HG03060 (cell line): ENCODE measurements around the gene ENDOU.
A peak's percentile ranks its signal among the peaks of the same experiment; 100 is the strongest.

Experiments
- ATAC-seq: cut with Tn5 transposase; IDR thresholded peaks from one replicate; pipeline ENCODE4 v1.9.1; 2021; ENCODE audit warnings: low read depth, moderate number of reproducible peaks; ENCODE audit not compliant: unreplicated experiment

The ENDOU gene

DNA sequence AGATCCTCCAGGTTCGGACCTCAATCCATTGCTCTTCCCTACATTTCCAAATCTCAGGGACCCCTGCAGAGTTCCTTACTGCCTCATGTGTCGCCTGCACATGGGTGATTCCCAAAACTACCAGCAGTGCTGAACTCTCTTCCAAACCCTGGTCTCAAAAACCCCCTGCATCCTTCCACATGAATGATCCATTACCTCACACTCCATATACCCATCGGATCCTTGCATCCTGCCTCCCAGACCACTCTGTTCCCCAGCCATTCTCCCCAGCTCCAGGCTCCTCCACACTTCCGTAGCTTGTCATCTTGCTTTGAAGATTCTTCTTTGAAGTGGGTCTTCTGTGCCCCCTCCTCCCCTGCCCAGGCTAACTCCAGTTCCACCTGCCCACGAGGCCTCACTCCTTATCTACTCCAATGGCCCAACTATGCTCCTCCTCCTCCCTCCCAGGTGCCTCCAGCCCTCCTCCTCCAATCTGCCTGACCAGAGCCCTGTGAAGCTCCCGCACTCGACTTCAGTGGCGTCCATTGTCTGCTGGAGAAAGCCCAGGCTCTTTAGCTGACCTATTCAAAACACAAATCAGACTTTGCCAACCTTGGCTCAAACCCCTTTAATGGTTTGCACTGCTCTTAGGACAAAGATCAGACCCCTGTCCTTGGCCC lies 19.6 kb upstream of the ENDOU start:
- ATAC-seq, result no peak

DNA sequence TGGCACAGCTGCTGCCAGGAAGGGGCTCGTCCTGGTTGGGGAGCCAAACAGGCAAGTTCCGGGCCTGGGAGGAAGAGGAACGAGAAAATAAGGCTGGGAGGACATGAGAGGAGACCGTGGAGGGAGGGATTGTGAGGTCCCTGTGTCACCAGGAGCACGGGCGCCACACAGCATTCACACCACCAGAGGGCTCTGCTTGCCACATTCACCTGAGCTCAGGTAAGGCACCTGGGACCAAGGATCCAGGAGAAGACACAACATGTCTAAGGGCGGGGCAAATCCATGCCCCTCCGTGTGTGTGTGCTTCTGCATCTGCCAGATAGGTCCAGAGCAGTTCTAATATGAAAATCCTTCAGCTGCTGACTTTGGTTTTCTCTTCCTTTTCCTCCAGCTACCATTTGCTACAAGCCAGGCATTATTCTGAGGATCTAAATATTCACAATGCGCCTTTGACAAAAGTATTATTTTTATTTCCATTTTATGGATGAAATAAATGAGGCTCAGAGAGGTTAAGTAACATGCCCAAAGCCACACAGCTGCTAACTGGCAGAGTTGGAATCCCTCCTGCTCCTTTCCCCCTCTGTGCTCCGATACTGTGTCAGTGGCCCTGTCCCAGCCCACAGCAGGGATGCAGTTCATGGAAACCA lies 18.8 kb upstream of the ENDOU start:
- no peak for ATAC-seq

GRCh38 chr12:47743311-47743860 lies 18.1 kb upstream of the ENDOU start:
- no peak for ATAC-seq

DNA sequence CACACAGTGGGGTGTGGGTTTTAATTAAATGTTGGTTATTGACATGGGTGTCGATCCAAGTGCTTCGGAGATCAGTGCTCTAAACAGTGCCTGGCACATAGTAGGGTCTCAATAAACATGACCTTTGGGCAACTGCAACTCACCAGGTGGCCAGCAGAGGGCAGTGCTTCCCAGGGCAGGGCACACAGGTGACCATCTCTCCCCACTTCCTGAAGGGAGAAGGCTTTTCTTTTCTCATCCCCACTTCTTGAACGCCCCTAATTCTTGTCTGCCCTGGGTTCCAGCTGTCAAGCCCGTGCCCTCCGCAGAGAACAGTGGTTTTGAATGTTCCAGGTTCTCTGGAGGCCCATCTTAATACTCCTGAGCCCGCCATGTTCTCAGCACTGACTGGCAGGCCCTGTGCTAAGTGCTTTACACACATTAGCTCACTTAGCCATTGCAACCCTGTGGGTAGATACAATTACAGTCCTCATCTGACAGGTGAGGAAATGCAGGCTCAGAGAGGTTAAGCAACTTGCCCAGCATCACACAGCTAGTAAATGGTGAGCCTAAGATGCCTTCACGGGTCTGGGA lies 17.0 kb upstream of the ENDOU start:
- ATAC-seq, result no peak

GRCh38 chr12:47741340-47741703 lies 16.0 kb upstream of the ENDOU start:
- no peak for ATAC-seq

DNA sequence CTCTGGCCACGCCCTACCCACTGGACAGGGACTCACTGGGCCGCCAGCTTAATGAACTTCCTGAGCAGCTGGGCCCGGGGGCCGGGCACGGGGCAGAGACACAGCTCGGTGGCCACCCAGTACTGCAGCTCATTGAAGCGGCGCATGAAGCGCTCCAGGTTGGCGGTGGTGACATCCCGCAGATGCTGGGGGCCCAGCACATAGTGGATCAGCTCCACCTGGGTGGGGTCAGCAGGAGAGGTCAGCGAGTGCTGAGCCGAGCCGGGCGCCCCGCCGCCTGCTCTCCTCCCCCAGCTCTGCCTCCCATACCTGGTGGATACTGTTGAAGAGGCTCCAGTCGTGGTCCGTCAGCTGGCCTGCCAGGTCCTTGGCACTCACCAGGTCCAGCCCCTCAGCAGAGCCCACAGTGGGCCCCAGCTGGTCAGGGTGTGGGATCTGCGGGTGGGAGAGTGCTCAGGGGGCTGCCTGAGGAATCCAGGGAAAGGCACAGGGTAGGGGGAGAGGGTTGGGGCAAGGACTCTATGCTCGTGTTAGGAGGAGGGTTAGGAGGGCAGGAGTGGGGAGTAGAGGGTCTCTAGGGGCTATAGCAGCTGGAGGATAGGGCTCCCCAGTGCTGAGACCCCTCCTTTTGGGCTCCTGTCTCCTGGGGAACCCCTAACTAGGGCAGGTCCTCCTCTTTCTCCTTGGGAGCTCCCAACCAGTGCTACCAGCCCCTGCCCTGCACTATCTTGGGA lies 15.5 kb upstream of the ENDOU start:
- ATAC-seq, result peak; percentile 31

- peak; percentile 25 for ATAC-seq
These were observed 14.7 kb upstream of the ENDOU start for GRCh38 chr12:47739979-47740378.

GRCh38 chr12:47739297-47739696 lies 14.0 kb upstream of the ENDOU start:
- no peak for ATAC-seq

DNA sequence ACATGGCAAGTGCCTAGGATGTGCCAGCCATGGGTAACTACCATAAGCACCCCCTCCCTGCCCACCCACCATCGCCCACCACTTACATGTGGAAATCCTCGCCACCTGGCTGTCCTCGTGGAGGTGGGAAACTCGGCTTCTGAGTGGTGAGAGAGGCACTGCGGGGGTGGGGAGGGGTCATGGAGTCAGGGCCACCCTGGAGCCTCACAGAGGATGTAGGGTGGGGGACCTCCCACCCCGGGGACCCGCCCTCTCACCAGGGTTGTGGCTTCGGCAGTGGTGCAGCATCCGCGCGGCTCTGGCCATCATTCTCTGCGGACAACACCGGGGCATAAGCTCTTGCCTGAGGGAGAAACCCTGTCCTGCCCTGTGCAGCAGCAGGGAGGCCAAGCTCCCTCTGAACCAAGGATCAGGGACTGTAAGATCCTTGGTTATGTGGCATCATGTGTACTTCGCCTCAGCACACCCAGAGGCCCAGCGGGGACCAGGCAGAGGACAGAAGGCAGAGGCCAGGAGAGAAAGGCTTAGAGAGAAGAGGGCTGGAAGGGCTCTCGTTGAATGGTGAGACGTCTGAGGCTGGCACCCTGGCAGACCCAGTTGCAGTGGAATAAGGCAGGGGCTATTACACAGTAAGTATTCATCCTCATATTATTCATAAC lies 12.8 kb upstream of the ENDOU start:
- no peak for ATAC-seq

- no peak for ATAC-seq
These were observed 11.8 kb upstream of the ENDOU start for GRCh38 chr12:47736877-47737676.

DNA sequence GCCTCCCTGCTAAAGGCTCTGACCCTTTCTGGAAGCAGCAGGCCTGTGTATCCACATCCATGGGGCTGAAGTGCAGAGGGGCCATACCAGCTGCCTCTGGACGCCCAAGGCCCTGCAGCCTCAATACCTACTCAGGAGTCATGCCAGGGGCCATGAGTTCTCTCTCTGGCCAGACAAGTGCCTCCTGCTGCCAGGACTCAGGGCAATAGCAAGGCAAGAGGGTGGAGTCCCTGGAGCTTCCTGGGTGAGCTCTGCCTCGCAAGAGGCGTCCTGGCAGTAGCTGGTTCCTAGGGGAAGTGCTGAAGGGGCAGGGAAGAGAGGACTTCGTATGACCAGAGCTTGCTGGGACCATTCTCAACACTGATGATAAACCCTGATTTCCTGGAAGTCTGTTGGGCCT lies 10.9 kb upstream of the ENDOU start:
- ATAC-seq, result no peak

DNA sequence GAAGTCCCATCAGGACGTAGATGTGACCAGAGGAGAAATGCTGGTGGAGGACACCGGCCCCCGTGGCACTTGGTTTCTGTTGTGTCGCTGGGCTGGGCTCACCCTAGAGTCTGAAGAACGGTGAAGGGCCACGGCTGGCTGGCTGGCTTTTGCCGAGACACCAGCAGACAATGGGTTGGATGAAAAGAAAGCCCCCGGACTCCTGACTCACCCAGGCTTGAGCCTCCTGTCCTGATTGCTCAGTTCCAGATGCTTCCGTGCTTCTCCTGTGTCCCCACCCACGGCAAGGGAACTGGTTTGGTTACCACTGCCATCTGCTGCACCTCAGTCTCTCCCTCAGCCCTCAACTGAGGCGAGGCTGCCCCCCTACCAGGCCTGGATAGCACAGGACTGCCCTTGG lies 10.4 kb upstream of the ENDOU start:
- ATAC-seq, result no peak

DNA sequence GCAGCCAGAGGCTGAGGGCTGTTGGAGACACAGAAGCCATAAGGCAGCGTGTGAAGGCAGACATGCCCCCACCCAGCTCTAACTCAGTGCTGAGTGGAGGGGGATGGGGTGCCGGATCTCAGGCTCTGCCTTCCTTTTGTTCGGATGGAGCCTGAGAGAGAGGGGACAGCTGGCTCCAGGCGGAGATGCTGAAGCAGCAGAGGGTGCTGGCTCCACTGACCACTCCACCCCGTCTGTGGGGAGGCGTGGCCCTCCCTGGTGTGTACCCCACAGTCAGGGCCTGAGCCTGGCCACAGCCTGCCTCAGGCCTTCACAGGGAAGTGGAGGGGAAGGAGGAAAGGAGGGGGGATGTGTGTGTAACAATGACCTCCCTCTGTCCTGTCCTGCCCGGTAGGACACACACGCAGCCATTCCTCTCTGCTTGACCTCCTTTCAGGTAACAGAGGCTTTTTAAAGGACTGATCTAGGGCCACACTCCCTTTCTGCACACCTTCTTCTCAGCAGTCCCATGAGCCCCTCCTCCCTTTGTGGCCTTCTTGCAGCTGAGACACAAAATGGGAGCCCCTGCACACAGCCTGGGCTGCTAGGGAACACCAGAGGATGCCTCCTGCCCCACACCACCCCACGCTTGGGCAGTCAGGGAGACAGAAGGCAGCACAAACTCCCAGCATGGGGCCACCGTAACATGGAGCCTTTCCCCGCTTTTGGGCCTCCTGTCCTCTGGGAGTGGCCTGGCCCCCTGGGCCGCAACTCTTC lies 9.6 kb upstream of the ENDOU start:
- ATAC-seq, result no peak

- ATAC-seq, result no peak
These were observed 7.9 kb upstream of the ENDOU start for GRCh38 chr12:47733142-47733541.

DNA sequence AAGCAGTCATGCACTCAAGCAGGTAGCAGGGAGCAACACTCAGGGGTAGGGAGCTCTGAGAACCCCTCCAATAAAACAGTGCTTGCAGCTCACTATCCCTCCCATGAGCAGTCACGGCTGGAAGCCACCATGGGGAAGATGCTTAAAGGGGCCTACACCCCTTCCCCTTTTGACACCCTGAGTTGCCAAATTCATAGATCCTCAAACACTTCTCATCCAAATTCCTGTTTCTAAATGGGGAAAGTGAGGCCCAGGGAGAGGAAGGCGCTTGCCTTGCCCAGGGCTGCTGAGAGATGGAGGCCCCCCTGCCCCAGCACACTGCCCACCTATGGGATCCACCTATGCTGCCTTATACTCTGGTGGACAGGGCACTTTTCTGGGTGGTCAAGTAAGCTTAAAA lies 7.2 kb upstream of the ENDOU start:
- ATAC-seq, result no peak

- no peak for ATAC-seq
These were observed 6.4 kb upstream of the ENDOU start for GRCh38 chr12:47731723-47732122.

- ATAC-seq, result no peak
These were observed 5.1 kb upstream of the ENDOU start for GRCh38 chr12:47730341-47730744.

DNA sequence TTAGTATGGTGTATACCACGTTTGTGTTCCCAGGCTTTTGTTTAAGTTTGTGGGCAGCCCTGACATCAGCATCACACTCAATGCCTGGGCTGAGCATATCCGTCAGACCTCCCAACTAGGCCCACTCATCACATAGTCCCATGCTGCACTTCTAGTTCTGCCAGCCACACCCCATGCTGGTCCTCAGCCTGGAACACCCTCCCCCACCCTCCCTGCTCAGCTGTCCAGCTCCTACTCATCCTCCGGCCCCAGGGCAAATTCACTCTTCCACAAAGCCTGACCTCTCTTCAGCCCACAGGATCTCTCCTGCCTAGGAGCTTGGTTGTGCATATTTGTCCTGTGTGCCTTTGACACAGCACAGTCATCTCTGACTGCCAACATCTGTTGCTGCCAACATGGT lies 3.9 kb upstream of the ENDOU start:
- no peak for ATAC-seq

- ATAC-seq, result peak; percentile 78
These were observed 603 bp upstream of the ENDOU start for GRCh38 chr12:47725893-47726292.
